Measurements from ENCODE around the gene NR5A2. TPM values are rescaled to one million over a fixed set of nuclear protein-coding genes. Genes with fewer than 3 reads are reported as not detected.

The NR5A2 gene
- total RNA-seq, 1 experiment from 2014 or later: 22.3 TPM

- CTCF ChIA-PET: no interaction called here
- Mint-ChIP-seq H3K4me1 (peaks cover 5% of the 10 kb centered on the region; the same call in 1 of the 2 replicates), H3K27me3 (ENCODE audit: low read depth) (no peaks in the 10 kb centered on the region), H3K27ac (no peak overlapping the region), H3K9me3 (no peaks in the 10 kb centered on the region), H3K4me3 (no peak overlapping the region), H3K36me3 (peaks cover 3% of the 10 kb centered on the region; the same call in 1 of the 2 replicates)
- POLR2A ChIA-PET: no interaction called here
- TF ChIP-seq JAZF1 (CRISPR knock-in tag; IDR thresholded peaks at IDR 0.05): no peak
- TF ChIP-seq FOXK1 (CRISPR knock-in tag; IDR thresholded peaks at IDR 0.05): no peak
- TF ChIP-seq, protein P1, sequence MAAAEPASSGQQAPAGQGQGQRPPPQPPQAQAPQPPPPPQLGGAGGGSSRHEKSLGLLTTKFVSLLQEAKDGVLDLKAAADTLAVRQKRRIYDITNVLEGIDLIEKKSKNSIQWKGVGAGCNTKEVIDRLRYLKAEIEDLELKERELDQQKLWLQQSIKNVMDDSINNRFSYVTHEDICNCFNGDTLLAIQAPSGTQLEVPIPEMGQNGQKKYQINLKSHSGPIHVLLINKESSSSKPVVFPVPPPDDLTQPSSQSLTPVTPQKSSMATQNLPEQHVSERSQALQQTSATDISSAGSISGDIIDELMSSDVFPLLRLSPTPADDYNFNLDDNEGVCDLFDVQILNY (CRISPR knock-in tag; IDR thresholded peaks at IDR 0.05): no peak
- TF ChIP-seq, protein P2, sequence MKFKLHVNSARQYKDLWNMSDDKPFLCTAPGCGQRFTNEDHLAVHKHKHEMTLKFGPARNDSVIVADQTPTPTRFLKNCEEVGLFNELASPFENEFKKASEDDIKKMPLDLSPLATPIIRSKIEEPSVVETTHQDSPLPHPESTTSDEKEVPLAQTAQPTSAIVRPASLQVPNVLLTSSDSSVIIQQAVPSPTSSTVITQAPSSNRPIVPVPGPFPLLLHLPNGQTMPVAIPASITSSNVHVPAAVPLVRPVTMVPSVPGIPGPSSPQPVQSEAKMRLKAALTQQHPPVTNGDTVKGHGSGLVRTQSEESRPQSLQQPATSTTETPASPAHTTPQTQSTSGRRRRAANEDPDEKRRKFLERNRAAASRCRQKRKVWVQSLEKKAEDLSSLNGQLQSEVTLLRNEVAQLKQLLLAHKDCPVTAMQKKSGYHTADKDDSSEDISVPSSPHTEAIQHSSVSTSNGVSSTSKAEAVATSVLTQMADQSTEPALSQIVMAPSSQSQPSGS (CRISPR knock-in tag; IDR thresholded peaks at IDR 0.05; ENCODE audit: borderline replicate concordance, low read depth): no peak
- TF ChIP-seq GTF2I (CRISPR knock-in tag; conservative IDR thresholded peaks at IDR 0.05): no peak
- TF ChIP-seq NFE2L1 (CRISPR knock-in tag; IDR thresholded peaks at IDR 0.05): no peak
- TF ChIP-seq SP1 (CRISPR knock-in tag; conservative IDR thresholded peaks at IDR 0.05): no peak
- no peak for TF ChIP-seq CDX4 (CRISPR knock-in tag; IDR thresholded peaks at IDR 0.05; ENCODE audit: borderline replicate concordance)
- TF ChIP-seq, protein P3, sequence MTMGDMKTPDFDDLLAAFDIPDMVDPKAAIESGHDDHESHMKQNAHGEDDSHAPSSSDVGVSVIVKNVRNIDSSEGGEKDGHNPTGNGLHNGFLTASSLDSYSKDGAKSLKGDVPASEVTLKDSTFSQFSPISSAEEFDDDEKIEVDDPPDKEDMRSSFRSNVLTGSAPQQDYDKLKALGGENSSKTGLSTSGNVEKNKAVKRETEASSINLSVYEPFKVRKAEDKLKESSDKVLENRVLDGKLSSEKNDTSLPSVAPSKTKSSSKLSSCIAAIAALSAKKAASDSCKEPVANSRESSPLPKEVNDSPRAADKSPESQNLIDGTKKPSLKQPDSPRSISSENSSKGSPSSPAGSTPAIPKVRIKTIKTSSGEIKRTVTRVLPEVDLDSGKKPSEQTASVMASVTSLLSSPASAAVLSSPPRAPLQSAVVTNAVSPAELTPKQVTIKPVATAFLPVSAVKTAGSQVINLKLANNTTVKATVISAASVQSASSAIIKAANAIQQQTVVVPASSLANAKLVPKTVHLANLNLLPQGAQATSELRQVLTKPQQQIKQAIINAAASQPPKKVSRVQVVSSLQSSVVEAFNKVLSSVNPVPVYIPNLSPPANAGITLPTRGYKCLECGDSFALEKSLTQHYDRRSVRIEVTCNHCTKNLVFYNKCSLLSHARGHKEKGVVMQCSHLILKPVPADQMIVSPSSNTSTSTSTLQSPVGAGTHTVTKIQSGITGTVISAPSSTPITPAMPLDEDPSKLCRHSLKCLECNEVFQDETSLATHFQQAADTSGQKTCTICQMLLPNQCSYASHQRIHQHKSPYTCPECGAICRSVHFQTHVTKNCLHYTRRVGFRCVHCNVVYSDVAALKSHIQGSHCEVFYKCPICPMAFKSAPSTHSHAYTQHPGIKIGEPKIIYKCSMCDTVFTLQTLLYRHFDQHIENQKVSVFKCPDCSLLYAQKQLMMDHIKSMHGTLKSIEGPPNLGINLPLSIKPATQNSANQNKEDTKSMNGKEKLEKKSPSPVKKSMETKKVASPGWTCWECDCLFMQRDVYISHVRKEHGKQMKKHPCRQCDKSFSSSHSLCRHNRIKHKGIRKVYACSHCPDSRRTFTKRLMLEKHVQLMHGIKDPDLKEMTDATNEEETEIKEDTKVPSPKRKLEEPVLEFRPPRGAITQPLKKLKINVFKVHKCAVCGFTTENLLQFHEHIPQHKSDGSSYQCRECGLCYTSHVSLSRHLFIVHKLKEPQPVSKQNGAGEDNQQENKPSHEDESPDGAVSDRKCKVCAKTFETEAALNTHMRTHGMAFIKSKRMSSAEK (CRISPR knock-in tag; IDR thresholded peaks at IDR 0.05; ENCODE audit: borderline replicate concordance): no peak
- TF ChIP-seq ZNF416 (CRISPR knock-in tag; IDR thresholded peaks at IDR 0.05): no peak
- no peak for TF ChIP-seq NR3C1 (CRISPR knock-in tag; conservative IDR thresholded peaks at IDR 0.05; ENCODE audit: low read depth)
- no peak for TF ChIP-seq JUN (CRISPR knock-in tag; IDR thresholded peaks at IDR 0.05)
- no peak for TF ChIP-seq ZMAT4 (CRISPR knock-in tag; IDR thresholded peaks at IDR 0.05)
- TF ChIP-seq, protein P4, sequence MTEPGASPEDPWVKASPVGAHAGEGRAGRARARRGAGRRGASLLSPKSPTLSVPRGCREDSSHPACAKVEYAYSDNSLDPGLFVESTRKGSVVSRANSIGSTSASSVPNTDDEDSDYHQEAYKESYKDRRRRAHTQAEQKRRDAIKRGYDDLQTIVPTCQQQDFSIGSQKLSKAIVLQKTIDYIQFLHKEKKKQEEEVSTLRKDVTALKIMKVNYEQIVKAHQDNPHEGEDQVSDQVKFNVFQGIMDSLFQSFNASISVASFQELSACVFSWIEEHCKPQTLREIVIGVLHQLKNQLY (CRISPR knock-in tag; IDR thresholded peaks at IDR 0.05): no peak
- DNase-seq (ENCODE audit: low spot score) (no peak), ATAC-seq (no peak)
Measured at GRCh38 chr1:200096774-200097173, 69.3 kb downstream of the NR5A2 start.

GRCh38 chr1:200099040-200099439 lies 71.5 kb downstream of the NR5A2 start:
- CTCF ChIA-PET: no interaction called here
- H3K4me1 Mint-ChIP-seq: peaks cover 5% of the 10 kb centered on the region; the same call in 1 of the 2 replicates
- H3K9me3 Mint-ChIP-seq: no peaks in the 10 kb centered on the region
- H3K4me3 Mint-ChIP-seq: no peak overlapping the region
- H3K27me3 Mint-ChIP-seq (ENCODE audit: low read depth): no peaks in the 10 kb centered on the region
- H3K27ac Mint-ChIP-seq: no peak overlapping the region; the same call in 1 of the 2 replicates
- DNase-seq (ENCODE audit: low spot score) (no peak), ATAC-seq (no peak)
- POLR2A ChIA-PET: no interaction called here
- peaks cover 3% of the 10 kb centered on the region; the same call in 1 of the 2 replicates for H3K36me3 Mint-ChIP-seq
- TF ChIP-seq, protein P3 (CRISPR knock-in tag; IDR thresholded peaks at IDR 0.05; ENCODE audit: borderline replicate concordance): no peak
- TF ChIP-seq ZNF423 (CRISPR knock-in tag; IDR thresholded peaks at IDR 0.05): no peak
- TF ChIP-seq, protein P4 (CRISPR knock-in tag; IDR thresholded peaks at IDR 0.05): no peak
- TF ChIP-seq FOXK1 (CRISPR knock-in tag; IDR thresholded peaks at IDR 0.05): no peak
- TF ChIP-seq NFE2L1 (CRISPR knock-in tag; IDR thresholded peaks at IDR 0.05): no peak
- no peak for TF ChIP-seq MAX (CRISPR knock-in tag; IDR thresholded peaks at IDR 0.05)
- TF ChIP-seq, protein P5, sequence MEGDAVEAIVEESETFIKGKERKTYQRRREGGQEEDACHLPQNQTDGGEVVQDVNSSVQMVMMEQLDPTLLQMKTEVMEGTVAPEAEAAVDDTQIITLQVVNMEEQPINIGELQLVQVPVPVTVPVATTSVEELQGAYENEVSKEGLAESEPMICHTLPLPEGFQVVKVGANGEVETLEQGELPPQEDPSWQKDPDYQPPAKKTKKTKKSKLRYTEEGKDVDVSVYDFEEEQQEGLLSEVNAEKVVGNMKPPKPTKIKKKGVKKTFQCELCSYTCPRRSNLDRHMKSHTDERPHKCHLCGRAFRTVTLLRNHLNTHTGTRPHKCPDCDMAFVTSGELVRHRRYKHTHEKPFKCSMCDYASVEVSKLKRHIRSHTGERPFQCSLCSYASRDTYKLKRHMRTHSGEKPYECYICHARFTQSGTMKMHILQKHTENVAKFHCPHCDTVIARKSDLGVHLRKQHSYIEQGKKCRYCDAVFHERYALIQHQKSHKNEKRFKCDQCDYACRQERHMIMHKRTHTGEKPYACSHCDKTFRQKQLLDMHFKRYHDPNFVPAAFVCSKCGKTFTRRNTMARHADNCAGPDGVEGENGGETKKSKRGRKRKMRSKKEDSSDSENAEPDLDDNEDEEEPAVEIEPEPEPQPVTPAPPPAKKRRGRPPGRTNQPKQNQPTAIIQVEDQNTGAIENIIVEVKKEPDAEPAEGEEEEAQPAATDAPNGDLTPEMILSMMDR (IDR thresholded peaks at IDR 0.05): no peak
- TF ChIP-seq SP1 (CRISPR knock-in tag; conservative IDR thresholded peaks at IDR 0.05): no peak
